ENCODE data around the gene RNF115. TPM values are rescaled to one million over a fixed set of nuclear protein-coding genes. Genes with fewer than 3 reads are reported as not detected.

The RNF115 gene
- total and polyA plus RNA-seq, 4 donors, result 3.2 to 10.0 (median 7.6) TPM

DNA sequence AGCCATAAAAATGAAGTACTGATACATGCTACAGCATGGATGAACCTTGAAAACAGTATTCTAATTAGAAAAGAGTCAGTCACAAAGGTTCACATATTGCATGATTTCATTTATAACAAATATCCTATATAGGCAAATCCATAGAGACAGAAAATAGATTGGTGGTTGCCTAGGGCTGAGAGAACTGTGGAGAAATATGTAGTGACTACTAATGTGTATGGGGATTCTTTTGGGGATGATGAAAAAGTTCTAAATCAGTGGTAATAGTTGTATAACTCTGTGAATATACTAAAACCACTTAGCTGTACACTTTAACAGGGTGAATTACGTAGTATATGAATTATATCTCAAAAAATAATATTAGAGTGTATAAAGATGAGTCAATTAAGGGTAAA, 45.8 kb downstream of the RNF115 start:
- peaks cover 0 to 8% (median 1%) of the 10 kb centered on the region in 4 donors for H3K4me1 ChIP-seq (ENCODE audit: control insufficient read depth in 4 of 4, insufficient read depth in 4 of 4, low read length in 3 of 4)
- H3K27me3 ChIP-seq (ENCODE audit: control insufficient read depth in 4 of 4, insufficient read depth in 4 of 4, low read length in 3 of 4), result no peaks in the 10 kb centered on the region
- H3K36me3 ChIP-seq (ENCODE audit: control insufficient read depth in 4 of 4, insufficient read depth in 3 of 4, low read depth in 1 of 4, low read length in 3 of 4), result no peaks in the 10 kb centered on the region
- no peak for DNase-seq (ENCODE audit: low spot score)
- 99% methylated on average over 1 of the region's 1 CpG for WGBS
- H3K9me3 ChIP-seq (ENCODE audit: control insufficient read depth in 4 of 4, low read length in 3 of 4), result no peaks in the 10 kb centered on the region
- TF ChIP-seq NR2F2 (IDR thresholded peaks at IDR 0.05), result no peak
- TF ChIP-seq, protein P1, sequence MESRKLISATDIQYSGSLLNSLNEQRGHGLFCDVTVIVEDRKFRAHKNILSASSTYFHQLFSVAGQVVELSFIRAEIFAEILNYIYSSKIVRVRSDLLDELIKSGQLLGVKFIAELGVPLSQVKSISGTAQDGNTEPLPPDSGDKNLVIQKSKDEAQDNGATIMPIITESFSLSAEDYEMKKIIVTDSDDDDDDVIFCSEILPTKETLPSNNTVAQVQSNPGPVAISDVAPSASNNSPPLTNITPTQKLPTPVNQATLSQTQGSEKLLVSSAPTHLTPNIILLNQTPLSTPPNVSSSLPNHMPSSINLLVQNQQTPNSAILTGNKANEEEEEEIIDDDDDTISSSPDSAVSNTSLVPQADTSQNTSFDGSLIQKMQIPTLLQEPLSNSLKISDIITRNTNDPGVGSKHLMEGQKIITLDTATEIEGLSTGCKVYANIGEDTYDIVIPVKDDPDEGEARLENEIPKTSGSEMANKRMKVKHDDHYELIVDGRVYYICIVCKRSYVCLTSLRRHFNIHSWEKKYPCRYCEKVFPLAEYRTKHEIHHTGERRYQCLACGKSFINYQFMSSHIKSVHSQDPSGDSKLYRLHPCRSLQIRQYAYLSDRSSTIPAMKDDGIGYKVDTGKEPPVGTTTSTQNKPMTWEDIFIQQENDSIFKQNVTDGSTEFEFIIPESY (IDR thresholded peaks at IDR 0.05), result no peak
- no peak for TF ChIP-seq FOXA2 (IDR thresholded peaks at IDR 0.05)
- TF ChIP-seq, protein P2, sequence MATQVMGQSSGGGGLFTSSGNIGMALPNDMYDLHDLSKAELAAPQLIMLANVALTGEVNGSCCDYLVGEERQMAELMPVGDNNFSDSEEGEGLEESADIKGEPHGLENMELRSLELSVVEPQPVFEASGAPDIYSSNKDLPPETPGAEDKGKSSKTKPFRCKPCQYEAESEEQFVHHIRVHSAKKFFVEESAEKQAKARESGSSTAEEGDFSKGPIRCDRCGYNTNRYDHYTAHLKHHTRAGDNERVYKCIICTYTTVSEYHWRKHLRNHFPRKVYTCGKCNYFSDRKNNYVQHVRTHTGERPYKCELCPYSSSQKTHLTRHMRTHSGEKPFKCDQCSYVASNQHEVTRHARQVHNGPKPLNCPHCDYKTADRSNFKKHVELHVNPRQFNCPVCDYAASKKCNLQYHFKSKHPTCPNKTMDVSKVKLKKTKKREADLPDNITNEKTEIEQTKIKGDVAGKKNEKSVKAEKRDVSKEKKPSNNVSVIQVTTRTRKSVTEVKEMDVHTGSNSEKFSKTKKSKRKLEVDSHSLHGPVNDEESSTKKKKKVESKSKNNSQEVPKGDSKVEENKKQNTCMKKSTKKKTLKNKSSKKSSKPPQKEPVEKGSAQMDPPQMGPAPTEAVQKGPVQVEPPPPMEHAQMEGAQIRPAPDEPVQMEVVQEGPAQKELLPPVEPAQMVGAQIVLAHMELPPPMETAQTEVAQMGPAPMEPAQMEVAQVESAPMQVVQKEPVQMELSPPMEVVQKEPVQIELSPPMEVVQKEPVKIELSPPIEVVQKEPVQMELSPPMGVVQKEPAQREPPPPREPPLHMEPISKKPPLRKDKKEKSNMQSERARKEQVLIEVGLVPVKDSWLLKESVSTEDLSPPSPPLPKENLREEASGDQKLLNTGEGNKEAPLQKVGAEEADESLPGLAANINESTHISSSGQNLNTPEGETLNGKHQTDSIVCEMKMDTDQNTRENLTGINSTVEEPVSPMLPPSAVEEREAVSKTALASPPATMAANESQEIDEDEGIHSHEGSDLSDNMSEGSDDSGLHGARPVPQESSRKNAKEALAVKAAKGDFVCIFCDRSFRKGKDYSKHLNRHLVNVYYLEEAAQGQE (IDR thresholded peaks at IDR 0.05), result no peak
- no peak for TF ChIP-seq GABPA (IDR thresholded peaks at IDR 0.05 in 1 of 2, conservative IDR thresholded peaks at IDR 0.05 in 1 of 2)
- TF ChIP-seq, protein P3, sequence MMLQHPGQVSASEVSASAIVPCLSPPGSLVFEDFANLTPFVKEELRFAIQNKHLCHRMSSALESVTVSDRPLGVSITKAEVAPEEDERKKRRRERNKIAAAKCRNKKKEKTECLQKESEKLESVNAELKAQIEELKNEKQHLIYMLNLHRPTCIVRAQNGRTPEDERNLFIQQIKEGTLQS (IDR thresholded peaks at IDR 0.05), result no peak
- TF ChIP-seq EGR1 (IDR thresholded peaks at IDR 0.05; ENCODE audit: low read depth in 2 of 2), result no peak
- no peak for TF ChIP-seq YY1 (IDR thresholded peaks at IDR 0.05)
- no peak for TF ChIP-seq HNF4G (IDR thresholded peaks at IDR 0.05)
- no peak for TF ChIP-seq HNF4A (conservative IDR thresholded peaks at IDR 0.05)
- TF ChIP-seq RXRA (IDR thresholded peaks at IDR 0.05), result no peak
- H3K27ac ChIP-seq (ENCODE audit: low read depth in 1 of 2, low read length in 2 of 2), result no peak overlapping the region
- no peak overlapping the region for H3K4me3 ChIP-seq (ENCODE audit: low read depth in 1 of 3, low read length in 3 of 3)
- no peak overlapping the region for H3K9ac ChIP-seq (ENCODE audit: low read depth in 1 of 2, low read length in 2 of 2)

DNA sequence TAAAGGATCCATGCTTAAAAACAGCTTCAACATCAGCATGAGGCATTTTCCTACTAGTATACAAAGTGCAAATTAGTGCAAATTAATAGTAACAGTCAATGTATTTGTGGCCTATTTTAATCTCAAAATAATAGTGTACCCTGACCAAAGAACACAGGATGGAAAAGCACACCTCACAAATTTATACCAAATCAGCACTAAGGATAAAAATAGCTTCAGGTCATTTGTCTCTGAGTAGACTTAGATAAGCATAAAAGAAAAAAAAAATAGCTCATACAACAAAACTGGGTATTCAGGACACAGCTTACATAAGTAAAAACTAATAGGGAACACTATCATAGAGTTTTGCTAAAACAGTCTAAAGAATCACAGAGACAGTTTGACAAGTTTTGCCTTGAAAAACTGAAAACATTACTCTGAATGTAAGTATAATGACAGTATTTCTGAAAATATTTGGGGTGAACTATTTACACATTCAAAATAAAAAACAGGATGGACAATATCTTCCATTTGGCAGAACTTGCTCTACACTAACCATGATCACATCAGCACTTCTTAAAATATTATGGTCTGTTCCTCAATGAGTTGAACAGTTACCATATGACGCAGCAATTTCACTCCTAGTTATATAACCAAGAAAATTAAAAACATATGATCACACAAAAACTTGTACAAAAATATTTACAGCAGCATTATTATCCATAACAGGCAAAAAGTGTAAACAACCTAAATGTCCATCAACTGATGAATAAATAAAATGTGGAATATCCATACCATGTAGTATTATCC, 46.3 kb downstream of the RNF115 start:
- H3K4me1 ChIP-seq (ENCODE audit: control insufficient read depth in 4 of 4, insufficient read depth in 4 of 4, low read length in 3 of 4), result peaks cover 0 to 4% (median 1%) of the 10 kb centered on the region in 4 donors
- H3K9me3 ChIP-seq (ENCODE audit: control insufficient read depth in 4 of 4, low read length in 3 of 4), result no peaks in the 10 kb centered on the region
- DNase-seq (ENCODE audit: low spot score), result no peak
- 82% methylated on average over 1 of the region's 1 CpG for WGBS
- H3K4me3 ChIP-seq (ENCODE audit: low read depth in 1 of 3, low read length in 3 of 3), result no peak overlapping the region
- no peak overlapping the region for H3K9ac ChIP-seq (ENCODE audit: low read depth in 1 of 2, low read length in 2 of 2)
- no peak overlapping the region for H3K27ac ChIP-seq (ENCODE audit: low read depth in 1 of 2, low read length in 2 of 2)
- no peaks in the 10 kb centered on the region for H3K27me3 ChIP-seq (ENCODE audit: control insufficient read depth in 4 of 4, insufficient read depth in 4 of 4, low read length in 3 of 4)
- no peaks in the 10 kb centered on the region for H3K36me3 ChIP-seq (ENCODE audit: control insufficient read depth in 4 of 4, insufficient read depth in 3 of 4, low read depth in 1 of 4, low read length in 3 of 4)
- no peak for TF ChIP-seq EGR1 (IDR thresholded peaks at IDR 0.05; ENCODE audit: low read depth in 2 of 2)
- TF ChIP-seq RAD21 (IDR thresholded peaks at IDR 0.05), result no peak
- no peak for TF ChIP-seq SP1 (IDR thresholded peaks at IDR 0.05)
- no peak for TF ChIP-seq RXRA (IDR thresholded peaks at IDR 0.05)
- TF ChIP-seq HNF4G (IDR thresholded peaks at IDR 0.05), result no peak
- TF ChIP-seq, protein P4, sequence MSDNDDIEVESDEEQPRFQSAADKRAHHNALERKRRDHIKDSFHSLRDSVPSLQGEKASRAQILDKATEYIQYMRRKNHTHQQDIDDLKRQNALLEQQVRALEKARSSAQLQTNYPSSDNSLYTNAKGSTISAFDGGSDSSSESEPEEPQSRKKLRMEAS (IDR thresholded peaks at IDR 0.05), result no peak
- no peak for TF ChIP-seq YY1 (IDR thresholded peaks at IDR 0.05)
- TF ChIP-seq HNF4A (conservative IDR thresholded peaks at IDR 0.05), result no peak
- TF ChIP-seq, protein P5, sequence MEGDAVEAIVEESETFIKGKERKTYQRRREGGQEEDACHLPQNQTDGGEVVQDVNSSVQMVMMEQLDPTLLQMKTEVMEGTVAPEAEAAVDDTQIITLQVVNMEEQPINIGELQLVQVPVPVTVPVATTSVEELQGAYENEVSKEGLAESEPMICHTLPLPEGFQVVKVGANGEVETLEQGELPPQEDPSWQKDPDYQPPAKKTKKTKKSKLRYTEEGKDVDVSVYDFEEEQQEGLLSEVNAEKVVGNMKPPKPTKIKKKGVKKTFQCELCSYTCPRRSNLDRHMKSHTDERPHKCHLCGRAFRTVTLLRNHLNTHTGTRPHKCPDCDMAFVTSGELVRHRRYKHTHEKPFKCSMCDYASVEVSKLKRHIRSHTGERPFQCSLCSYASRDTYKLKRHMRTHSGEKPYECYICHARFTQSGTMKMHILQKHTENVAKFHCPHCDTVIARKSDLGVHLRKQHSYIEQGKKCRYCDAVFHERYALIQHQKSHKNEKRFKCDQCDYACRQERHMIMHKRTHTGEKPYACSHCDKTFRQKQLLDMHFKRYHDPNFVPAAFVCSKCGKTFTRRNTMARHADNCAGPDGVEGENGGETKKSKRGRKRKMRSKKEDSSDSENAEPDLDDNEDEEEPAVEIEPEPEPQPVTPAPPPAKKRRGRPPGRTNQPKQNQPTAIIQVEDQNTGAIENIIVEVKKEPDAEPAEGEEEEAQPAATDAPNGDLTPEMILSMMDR (IDR thresholded peaks at IDR 0.05; ENCODE audit: low read depth, low read length, missing input control), result no peak
- TF ChIP-seq JUND (IDR thresholded peaks at IDR 0.05), result no peak
